GM12892 (cell line): ENCODE data around the gene OSBP2.

Source experiments
- POLR2A ChIP-seq: IDR thresholded peaks from 2 replicates; pipeline ENCODE4 v1.6.1; 2011; ENCODE audit warnings: low read depth, low read length, control low read depth
- TAF1 ChIP-seq: IDR thresholded peaks from 2 replicates; pipeline ENCODE4 v1.6.1; 2011; ENCODE audit warnings: low read depth, mild to moderate bottlenecking, control low read depth, low read length, borderline replicate concordance

DNA sequence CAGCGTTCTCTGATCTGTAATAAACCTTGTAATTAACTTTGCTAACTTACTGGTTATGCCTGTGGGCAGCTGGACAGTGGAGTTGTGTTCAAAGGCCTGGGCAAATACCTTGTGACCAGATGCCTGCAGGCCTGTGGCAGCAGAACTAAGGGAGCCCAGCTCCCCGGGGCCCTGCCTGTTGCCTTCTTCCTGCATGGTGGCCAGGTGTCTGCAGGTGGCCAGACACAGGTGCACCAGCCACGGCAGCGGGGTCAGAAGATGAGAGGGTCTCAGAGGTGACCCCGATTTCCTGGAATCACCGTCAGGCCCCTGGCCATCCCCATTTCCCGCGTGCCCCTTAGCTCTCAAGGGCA lies 127.2 kb downstream of the OSBP2 start:
- TF ChIP-seq POLR2A (no peak), TAF1 (no peak)
